Putamen (tissue), 1 donor: ENCODE data around the gene HIPK3.
"Not testable (repeated sequence)": the region's sequence is repeated elsewhere in the genome, so short reads cannot be mapped to it uniquely, and the experiment has no call there.

ENCODE experiments used
- DNase-seq: peaks from one replicate; pipeline ENCODE4 v3.0.0-alpha.2; 2016; ENCODE audit warnings: low spot score

Gene HIPK3

GRCh38 chr11:33362051-33362910 lies 105.1 kb downstream of the HIPK3 start:
- no peak for DNase-seq

- DNase-seq, result no peak
Measured at GRCh38 chr11:33366918-33367317, 109.7 kb downstream of the HIPK3 start.

DNA sequence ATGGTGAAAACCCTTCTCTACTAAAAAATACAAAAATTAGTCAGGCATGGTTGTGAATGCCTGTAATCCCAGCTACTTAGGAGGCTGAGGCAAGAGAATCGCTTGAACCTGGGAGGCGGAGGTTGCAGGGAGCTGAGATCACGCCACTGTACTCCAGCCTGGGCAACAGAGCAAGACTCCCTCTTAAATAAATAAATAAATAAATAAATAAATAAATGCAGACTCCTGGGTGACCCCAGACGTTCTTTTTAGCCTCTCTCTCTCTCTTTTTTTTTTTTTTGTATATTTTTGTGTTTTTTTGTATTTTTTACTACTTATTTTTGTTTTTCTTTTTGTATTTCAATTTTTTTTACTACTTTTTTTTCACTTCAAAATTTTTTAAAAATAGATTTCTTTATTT lies 111.3 kb downstream of the HIPK3 start:
- not testable (repeated sequence) for DNase-seq

GRCh38 chr11:33368931-33369330 lies 111.8 kb downstream of the HIPK3 start:
- no peak for DNase-seq

- no peak for DNase-seq
Measured at GRCh38 chr11:33373636-33374035, 116.5 kb downstream of the HIPK3 start.

DNA sequence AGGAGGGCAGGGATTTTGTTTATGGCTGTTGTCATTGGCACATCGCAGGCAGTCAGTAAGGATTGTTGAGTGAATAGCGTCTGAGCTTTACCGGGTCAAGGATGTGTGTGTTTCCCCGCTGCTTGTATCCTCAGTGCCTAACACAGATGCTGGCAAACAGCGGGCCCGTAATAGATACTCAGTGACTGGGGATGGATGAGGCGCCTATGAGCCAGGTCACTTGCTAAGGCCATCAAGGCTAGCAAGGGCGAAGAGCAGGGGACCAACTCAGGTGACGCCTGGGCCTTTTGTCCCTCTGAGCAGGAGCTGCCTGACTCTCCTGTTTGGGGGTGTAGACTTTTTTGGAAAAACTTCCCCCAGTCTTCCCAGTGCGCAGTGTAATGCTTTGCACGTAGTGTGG lies 118.1 kb downstream of the HIPK3 start:
- no peak for DNase-seq

DNA sequence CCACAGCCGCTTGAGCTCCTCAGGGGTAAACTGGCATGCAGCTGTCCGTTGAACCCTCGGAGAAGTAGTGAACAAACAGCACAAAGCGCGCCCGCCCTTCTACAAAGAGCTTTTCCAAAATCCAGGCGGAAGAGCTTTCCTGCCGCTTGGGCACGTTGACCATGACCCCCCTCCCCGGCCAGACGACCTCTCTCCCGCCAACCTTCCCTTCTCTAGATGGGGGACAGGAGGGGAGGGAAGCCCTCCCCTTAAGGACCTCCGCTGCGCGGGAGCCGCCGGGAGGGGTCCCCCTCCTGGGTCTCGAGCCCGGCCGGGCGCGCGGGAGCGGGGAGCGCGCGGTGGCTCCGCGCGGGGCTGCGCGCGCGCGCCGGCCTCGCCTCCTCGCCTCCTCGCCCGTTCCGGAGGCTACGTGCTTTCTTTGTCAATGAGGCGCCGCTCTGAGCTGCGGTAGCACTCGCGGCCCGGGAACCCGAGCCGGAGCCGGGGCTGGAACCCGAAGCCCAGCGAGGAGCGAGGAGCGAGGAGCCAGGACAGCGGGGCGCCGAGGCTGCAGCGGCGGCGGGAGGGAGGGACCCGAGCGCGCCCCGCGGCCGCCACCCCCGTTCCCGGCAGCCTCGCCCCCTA lies 118.6 kb downstream of the HIPK3 start, which contains the start of gene KIAA1549L:
Gene KIAA1549L, plus strand, starts transcription at position 421 of the 624 bp plus-strand sequence.
- DNase-seq, result peak; percentile 43

DNA sequence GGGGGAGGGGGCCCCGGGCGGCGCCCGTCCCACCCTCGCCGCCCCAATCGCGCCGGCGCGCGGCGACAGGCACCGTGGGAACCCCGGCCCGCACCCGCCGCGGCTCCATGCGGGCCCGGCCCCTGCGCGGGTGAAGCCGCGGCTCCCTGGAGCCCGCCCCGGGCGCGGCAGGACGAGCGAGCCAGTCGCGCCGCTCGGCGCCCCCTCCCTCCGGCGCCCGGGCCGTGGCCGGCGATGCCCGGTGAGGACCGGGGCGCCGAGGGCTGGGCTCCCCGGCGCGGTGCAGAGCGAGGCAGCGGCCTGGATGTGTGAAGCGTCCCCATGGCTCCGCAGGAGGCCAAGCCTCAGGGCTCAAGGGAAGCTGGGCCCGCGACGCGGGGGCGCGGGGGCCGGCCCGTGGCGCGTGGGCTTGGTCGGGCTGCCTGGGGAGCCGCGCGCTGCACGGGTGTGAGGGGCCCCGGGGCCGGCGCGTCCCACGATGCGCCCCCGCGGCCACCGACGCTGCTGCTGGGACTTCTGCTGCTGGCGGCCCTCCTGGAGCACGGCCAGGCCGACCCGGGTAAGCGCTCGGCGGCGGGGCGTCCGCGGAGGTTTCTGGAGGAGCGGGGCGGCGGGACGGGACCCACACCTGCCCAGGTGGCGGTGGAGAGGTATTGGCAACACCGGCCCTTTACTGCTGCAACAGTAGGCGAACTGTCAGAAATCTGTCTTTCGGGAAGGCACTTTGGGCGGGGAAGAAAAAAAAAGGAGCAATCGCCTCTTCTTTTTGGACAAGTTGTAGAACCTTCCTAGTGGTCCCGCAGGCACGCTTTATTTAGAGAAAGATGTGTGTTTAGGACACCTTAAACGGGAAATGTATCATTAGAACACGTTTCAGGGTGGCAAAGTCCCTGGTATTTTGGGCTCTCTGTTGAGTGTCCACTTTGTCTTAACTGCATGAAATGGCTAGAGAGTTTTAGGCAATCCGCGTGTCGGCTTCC lies 119.4 kb downstream of the HIPK3 start:
- no peak for DNase-seq

GRCh38 chr11:33377412-33378370 lies 120.5 kb downstream of the HIPK3 start:
- DNase-seq, result no peak

GRCh38 chr11:33379947-33380346 lies 122.8 kb downstream of the HIPK3 start:
- no peak for DNase-seq

DNA sequence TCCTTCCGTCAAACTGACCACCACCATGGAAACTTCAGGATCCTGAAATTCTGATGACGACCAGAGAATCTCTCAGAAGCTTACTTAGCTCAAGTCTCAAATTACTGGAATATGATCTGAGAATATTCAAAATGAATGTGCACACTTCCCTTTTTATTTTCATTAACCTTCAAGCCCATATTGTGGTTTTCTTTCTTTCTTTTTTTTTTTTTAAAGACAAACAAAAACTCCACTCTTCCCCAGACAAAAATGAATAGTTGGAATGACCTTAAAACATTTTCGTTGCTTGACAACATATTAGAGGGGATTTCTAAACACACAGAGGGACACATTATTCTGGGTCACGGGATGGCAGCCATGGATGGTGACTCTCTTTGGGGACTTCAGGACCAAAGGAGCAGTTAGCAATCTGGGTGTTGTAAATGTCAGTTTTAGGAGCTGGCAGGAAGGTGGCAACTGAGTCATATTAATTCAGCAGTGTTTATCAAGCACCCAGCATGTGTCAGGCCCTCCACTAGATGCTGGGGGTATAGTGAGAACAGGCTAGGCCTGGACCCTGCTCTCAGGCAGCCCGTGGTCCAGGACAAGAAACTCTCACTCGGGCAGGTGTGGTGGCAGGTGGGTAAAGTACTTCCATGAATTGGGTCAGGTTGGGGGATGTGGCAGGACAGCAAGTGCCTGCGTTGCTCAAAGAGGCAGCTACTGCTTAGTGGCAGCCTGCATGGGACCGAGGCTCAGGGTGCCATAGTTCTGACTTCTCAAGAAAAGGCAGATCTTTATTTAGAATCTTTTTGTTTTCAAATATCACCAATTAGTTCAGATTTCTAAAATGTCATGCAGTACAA lies 126.1 kb downstream of the HIPK3 start:
- no peak for DNase-seq

GRCh38 chr11:33383920-33384209 lies 126.7 kb downstream of the HIPK3 start:
- no peak for DNase-seq

GRCh38 chr11:33384220-33384619 lies 127.0 kb downstream of the HIPK3 start:
- DNase-seq, result no peak

DNA sequence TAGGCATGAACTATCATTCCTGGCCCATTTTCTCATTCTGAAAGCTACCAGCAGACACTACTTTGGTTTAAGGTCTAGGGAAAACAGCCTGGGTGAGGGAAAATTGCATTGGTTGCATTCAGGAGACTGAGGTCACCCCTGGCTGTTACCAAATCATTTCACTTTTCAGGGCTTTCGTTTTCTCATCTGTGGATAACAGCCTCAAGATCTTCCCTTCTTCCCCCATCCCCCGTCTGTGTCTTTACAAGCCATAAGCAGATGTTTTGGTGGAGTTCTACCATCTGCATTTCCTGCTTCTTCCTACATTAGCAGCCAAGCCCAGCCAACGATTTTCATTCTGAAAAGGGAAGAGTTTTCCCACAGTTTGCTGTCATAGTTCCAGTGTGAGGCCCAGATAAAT lies 130.4 kb downstream of the HIPK3 start:
- no peak for DNase-seq

GRCh38 chr11:33387996-33388395 lies 130.8 kb downstream of the HIPK3 start:
- DNase-seq, result no peak

DNA sequence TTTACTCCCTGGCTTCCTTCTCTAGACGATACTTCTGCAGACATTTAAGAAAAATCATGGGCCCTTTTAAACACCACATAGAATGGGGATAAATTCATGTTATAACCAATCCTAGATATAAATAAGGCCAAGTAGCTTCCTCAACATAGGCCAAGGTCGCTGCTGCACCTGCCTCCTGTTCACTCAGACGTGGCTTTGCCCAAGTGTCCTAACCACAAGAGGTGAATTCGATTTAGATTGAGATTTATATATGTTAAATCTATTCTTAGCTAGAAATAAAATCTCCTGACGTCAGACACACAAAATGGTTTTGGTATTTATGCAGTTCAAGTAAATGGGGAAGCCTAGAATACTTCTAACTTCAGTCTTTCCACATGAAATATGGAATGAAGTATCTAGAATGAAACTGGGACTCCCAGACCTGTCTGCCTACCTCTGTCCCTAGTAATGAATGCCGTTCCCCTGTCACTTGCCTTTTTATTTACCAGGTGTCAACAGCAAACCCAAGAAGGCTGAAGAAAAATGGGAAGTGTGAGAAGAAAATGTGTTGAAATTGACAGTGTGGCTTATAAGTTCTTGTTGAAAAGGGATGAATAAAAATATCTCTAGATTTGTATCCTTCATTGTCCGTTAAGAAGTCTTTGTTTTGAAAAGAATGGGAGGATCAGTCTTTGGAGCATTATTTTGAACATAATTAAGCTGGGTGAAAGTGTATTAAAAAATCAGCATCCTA lies 131.8 kb downstream of the HIPK3 start:
- no peak for DNase-seq

GRCh38 chr11:33389635-33390034 lies 132.5 kb downstream of the HIPK3 start:
- no peak for DNase-seq

DNA sequence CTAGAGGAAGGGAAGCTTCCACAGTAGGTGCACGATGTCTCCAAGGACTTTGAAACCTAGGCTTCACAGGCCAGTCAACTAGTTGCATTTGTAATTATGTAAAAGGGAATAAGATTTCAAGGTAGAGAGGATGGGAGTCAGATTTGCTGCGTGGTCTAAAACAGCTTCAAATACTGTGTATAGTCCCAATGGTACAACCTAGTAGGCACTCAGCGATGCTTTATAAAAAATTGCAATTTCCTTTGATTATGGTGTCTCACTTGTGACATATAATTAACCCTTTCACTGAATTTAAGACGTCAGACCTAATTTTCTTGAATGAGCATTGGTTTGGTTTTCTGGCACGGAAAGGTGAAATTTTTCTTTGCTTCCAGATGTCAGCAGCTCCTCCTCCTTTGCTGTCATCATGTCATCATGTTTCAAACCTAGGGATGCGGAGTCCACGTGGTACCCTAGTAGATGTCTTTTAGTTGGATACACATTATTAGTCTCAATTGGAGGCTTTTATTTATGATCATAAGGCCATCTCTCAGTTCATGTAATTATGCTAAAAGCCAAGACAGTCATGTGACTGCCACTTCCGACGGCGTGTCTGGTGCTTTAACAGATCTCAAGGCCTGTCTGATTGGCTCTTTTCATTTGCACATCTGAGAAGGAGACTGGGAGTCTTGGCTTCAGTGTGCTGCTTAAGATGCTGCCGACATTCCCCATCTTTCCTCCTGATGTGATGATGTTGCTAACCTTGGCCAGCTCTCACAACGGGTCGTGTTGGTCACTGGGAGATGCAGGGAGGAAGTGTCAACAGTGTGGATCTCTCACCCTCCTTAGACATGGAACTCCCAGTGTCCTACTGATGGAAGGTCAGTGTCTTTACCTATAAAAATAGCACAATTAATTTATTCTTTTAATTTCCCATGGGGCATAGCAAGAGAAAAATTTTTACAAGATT lies 134.0 kb downstream of the HIPK3 start:
- DNase-seq, result no peak

DNA sequence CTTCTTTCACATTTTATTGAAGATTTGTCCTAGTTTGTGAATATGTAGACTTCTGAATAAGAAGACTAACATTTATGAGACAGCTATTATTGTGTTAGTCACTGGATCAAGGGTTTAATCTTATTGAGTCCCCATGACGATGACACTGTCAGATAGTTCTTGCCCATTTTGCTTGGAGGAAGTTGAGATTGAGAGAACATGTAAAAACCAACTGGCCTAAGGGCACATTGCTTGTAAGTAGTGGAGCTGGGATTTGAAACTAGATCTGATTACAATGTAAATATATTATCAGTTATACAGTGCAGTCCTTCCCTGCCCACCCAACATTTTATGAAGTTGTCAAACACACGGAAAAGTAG lies 134.7 kb downstream of the HIPK3 start:
- DNase-seq, result no peak
